Caco-2 (cell line): ENCODE measurements around the gene GABRD. TPM values are rescaled to one million over a fixed set of nuclear protein-coding genes. Genes with fewer than 3 reads are reported as not detected.

Experiments
- BruUV-seq: library from RNA; stranded (reverse); fragments of 400-500 nt; replicated peaks from 2 replicates; lab custom pipeline; 2021; lab: Mats Ljungman, UMichigan
- CTCF ChIA-PET: fragments of 300-600 bp; sonication (Branson Sonifier 250); formaldehyde crosslinking; loops from one replicate; lab custom pipeline; 2022; ENCODE audit warnings: antibody characterized with exemption; lab: Charles Lee
- POLR2A ChIA-PET: fragments of 300-600 bp; sonication (Branson Sonifier 250); formaldehyde crosslinking; loops from one replicate; lab custom pipeline; 2022; ENCODE audit warnings: antibody characterized with exemption; lab: Charles Lee
- DNase-seq, 2 experiments: peaks; one replicate each; pipeline versions ENCODE4 v3.0.0 to v3.0.0-alpha.2; 2020 to 2022
- H3K27me3 ChIP-seq: replicated peaks from 2 replicates; pipeline ENCODE4 v1.6.0; 2011; ENCODE audit warnings: low read length; ENCODE audit not compliant: control insufficient read depth, insufficient read depth
- H3K36me3 ChIP-seq: 2 replicates; pipeline ENCODE4 v1.5.1; 2011; ENCODE audit warnings: low read length; ENCODE audit not compliant: control insufficient read depth, insufficient read depth
- H3K4me1 ChIP-seq: fragments of 250-450 bp; sonication (Bioruptor Pico); 2 replicates; pipeline ENCODE4 v1.5.1; 2020; ENCODE audit warnings: mild to moderate bottlenecking
- H3K4me3 ChIP-seq: 2 replicates; pipeline ENCODE4 v1.5.1; 2011; ENCODE audit warnings: low read depth, mild to moderate bottlenecking, control low read depth, low read length
- H3K9me3 ChIP-seq: fragments of 250-450 bp; sonication (Bioruptor Pico); 2 replicates; pipeline ENCODE4 v1.5.1; 2020; ENCODE audit warnings: mild to moderate bottlenecking, moderate library complexity
- H3K27ac Mint-ChIP-seq: one replicate; pipeline ENCODE4 v1.8.0; 2022; ENCODE audit warnings: mixed read lengths; ENCODE audit not compliant: unreplicated experiment
- H3K27me3 Mint-ChIP-seq: one replicate; pipeline ENCODE4 v1.8.0; 2022; ENCODE audit warnings: mixed read lengths; ENCODE audit not compliant: insufficient read depth, unreplicated experiment
- H3K36me3 Mint-ChIP-seq: one replicate; pipeline ENCODE4 v1.8.0; 2022; ENCODE audit warnings: mild to moderate bottlenecking, mixed read lengths; ENCODE audit not compliant: insufficient read depth, unreplicated experiment
- H3K4me1 Mint-ChIP-seq: one replicate; pipeline ENCODE4 v1.8.0; 2022; ENCODE audit warnings: low read depth, mixed read lengths; ENCODE audit not compliant: unreplicated experiment
- H3K4me3 Mint-ChIP-seq: one replicate; pipeline ENCODE4 v1.8.0; 2022; ENCODE audit warnings: mild to moderate bottlenecking, moderate library complexity, mixed read lengths; ENCODE audit not compliant: unreplicated experiment
- H3K9me3 Mint-ChIP-seq: one replicate; pipeline ENCODE4 v1.8.0; 2022; ENCODE audit warnings: mixed read lengths; ENCODE audit not compliant: unreplicated experiment
- intact Hi-C: fragments of 100-400 bp; cut with micrococcal nuclease; formaldehyde crosslinking; loops from one replicate; pipeline ENCODE4 v1.10.0; 2022; ENCODE audit not compliant: unreplicated experiment
- total RNA-seq: library from RNA; stranded (reverse); gene quantifications from 2 replicates; pipeline ENCODE4 v1.2.3, GENCODE V29; 2022
- TF ChIP-seq, protein P1 (sequence below), 2 experiments: fragments of 200-600 bp in 1 of 2; IDR thresholded peaks; 1 replicate in 1 of 2; 2 replicates in 1 of 2; pipeline versions ENCODE4 v1.5.1 to v1.8.0; 2011 to 2022; ENCODE audit warnings: antibody characterized with exemption in 1 of 2, control low read depth in 1 of 2, inconsistent platforms in 1 of 2, low read depth in 1 of 2, low read length in 1 of 2, mild to moderate bottlenecking in 1 of 2, moderate library complexity in 1 of 2; ENCODE audit not compliant: insufficient read depth in 1 of 2, severe bottlenecking in 1 of 2, unreplicated experiment in 1 of 2

The GABRD gene
- total RNA-seq, 1 experiment from 2014 or later: 0.34 TPM

- intact Hi-C loops: no loop called here
- Histone ChIP-seq H3K36me3 (peaks cover 3% of the 10 kb centered on the region; the same call in 1 of the 2 replicates), H3K9me3 (no peaks in the 10 kb centered on the region), H3K4me1 (no peaks in the 10 kb centered on the region), H3K27me3 (no peaks in the 10 kb centered on the region), H3K4me3 (no peak overlapping the region)
- Mint-ChIP-seq H3K9me3 (no peaks in the 10 kb centered on the region), H3K27me3 (no peaks in the 10 kb centered on the region), H3K4me3 (no peak overlapping the region), H3K36me3 (peaks cover 21% of the 10 kb centered on the region), H3K27ac (no peak overlapping the region), H3K4me1 (no peaks in the 10 kb centered on the region)
- POLR2A ChIA-PET: no interaction called here
- no TSS peak for BruUV-seq
- CTCF ChIA-PET: no interaction called here
- TF ChIP-seq, protein P1, sequence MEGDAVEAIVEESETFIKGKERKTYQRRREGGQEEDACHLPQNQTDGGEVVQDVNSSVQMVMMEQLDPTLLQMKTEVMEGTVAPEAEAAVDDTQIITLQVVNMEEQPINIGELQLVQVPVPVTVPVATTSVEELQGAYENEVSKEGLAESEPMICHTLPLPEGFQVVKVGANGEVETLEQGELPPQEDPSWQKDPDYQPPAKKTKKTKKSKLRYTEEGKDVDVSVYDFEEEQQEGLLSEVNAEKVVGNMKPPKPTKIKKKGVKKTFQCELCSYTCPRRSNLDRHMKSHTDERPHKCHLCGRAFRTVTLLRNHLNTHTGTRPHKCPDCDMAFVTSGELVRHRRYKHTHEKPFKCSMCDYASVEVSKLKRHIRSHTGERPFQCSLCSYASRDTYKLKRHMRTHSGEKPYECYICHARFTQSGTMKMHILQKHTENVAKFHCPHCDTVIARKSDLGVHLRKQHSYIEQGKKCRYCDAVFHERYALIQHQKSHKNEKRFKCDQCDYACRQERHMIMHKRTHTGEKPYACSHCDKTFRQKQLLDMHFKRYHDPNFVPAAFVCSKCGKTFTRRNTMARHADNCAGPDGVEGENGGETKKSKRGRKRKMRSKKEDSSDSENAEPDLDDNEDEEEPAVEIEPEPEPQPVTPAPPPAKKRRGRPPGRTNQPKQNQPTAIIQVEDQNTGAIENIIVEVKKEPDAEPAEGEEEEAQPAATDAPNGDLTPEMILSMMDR (IDR thresholded peaks at IDR 0.05; ENCODE audit: insufficient read depth in 1 of 2, low read depth in 1 of 2, low read length in 1 of 2, severe bottlenecking in 1 of 2, unreplicated experiment in 1 of 2): no peak
- DNase-seq: no peak
These were observed 48.8 kb downstream of the GABRD start for GRCh38 chr1:2067981-2068380.

DNA sequence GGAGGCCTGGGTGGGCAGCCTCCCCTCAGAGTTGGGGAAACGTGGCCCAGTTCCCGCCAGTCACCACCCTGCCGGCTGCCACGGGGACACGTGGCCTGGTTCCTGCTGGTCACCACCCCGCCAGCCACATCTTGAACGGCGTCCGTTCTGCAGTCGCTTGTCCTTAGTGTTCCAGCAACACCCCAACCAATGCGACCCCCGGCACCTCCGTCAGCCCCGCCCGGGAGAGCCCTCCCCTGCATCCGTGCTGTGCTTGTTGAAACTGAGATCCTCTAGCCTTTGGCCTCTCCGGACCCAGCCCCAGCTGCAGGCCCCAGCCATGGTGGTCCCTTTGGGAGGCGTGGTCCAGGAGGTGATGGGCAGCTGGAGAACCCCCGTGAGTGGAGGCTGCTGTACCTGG, 49.8 kb downstream of the GABRD start:
- Mint-ChIP-seq H3K27ac (no peak overlapping the region), H3K9me3 (no peaks in the 10 kb centered on the region), H3K4me1 (no peaks in the 10 kb centered on the region), H3K27me3 (no peaks in the 10 kb centered on the region), H3K36me3 (peaks cover 13% of the 10 kb centered on the region), H3K4me3 (no peak overlapping the region)
- ChIA-PET CTCF (no interaction called here), POLR2A (no interaction called here)
- H3K4me1 ChIP-seq: no peaks in the 10 kb centered on the region
- H3K36me3 ChIP-seq: peaks cover 3% of the 10 kb centered on the region; the same call in 1 of the 2 replicates
- no peaks in the 10 kb centered on the region for H3K27me3 ChIP-seq
- TF ChIP-seq, protein P1 (IDR thresholded peaks at IDR 0.05; ENCODE audit: insufficient read depth in 1 of 2, low read depth in 1 of 2, low read length in 1 of 2, severe bottlenecking in 1 of 2, unreplicated experiment in 1 of 2): no peak
- intact Hi-C loops: no loop called here
- BruUV-seq: no TSS peak
- no peak for DNase-seq
- no peaks in the 10 kb centered on the region for H3K9me3 ChIP-seq
- no peak overlapping the region for H3K4me3 ChIP-seq

DNA sequence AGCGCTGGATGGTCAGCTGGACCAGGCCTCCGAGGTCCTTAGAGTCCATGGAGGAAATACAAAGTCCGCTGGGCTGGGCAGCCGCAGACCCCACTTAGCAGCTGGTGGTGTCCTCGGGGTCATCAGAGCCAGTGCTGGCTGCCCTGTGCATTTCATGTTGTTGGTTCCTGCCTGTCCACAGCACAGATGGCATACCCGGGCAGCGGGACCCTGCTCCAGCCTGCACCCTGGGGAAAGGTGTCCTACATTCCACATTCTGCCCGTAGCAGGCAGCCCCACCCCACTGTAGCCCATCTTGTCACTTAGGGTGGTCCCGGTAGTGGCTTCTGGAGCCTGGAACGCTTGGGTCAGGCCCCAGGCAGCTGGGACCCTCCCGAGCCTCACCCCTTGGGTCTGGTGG, 50.9 kb downstream of the GABRD start:
- ChIA-PET POLR2A (no interaction called here), CTCF (no interaction called here)
- Histone ChIP-seq H3K9me3 (no peaks in the 10 kb centered on the region), H3K4me1 (no peaks in the 10 kb centered on the region), H3K27me3 (no peaks in the 10 kb centered on the region), H3K4me3 (no peak overlapping the region), H3K36me3 (peaks cover 3% of the 10 kb centered on the region; the same call in 1 of the 2 replicates)
- H3K36me3 Mint-ChIP-seq: peaks cover 9% of the 10 kb centered on the region
- H3K4me1 Mint-ChIP-seq: no peaks in the 10 kb centered on the region
- TF ChIP-seq, protein P1 (IDR thresholded peaks at IDR 0.05; ENCODE audit: insufficient read depth in 1 of 2, low read depth in 1 of 2, low read length in 1 of 2, severe bottlenecking in 1 of 2, unreplicated experiment in 1 of 2): no peak
- no peaks in the 10 kb centered on the region for H3K27me3 Mint-ChIP-seq
- no peak overlapping the region for H3K27ac Mint-ChIP-seq
- intact Hi-C loops: no loop called here
- no TSS peak for BruUV-seq
- H3K9me3 Mint-ChIP-seq: no peaks in the 10 kb centered on the region
- no peak for DNase-seq
- H3K4me3 Mint-ChIP-seq: no peak overlapping the region
